BJ (cell line): ENCODE data around the gene NFIA. TPM values are rescaled to one million over a fixed set of nuclear protein-coding genes. Genes with fewer than 3 reads are reported as not detected.

Experiments
- CTCF ChIA-PET: fragments of 350-600 bp; formaldehyde crosslinking; extraction: SDS; loops from one replicate; lab custom pipeline; 2021; ENCODE audit warnings: antibody characterized with exemption, inconsistent platforms; lab: Yijun Ruan, JAX
- POLR2A ChIA-PET: fragments of 300-600 bp; sonication (Branson Sonifier 250); formaldehyde crosslinking; extraction: SDS; loops from one replicate; lab custom pipeline; 2021; ENCODE audit warnings: antibody characterized with exemption; lab: Charles Lee
- DNase-seq: peaks from one replicate; pipeline ENCODE4 v3.0.0-alpha.2; 2011; ENCODE audit warnings: low read depth
- H3K27me3 ChIP-seq: 2 replicates; pipeline ENCODE4 v1.6.0; 2011; ENCODE audit warnings: low read length; ENCODE audit not compliant: control insufficient read depth, insufficient read depth
- H3K36me3 ChIP-seq: 2 replicates; pipeline ENCODE4 v1.5.1; 2011; ENCODE audit warnings: low read length; ENCODE audit not compliant: control insufficient read depth, insufficient read depth
- H3K4me3 ChIP-seq: 2 replicates; pipeline ENCODE4 v1.5.1; 2011; ENCODE audit warnings: low read depth, mild to moderate bottlenecking, control low read depth, low read length
- polyA plus RNA-seq: library from polyadenylated mRNA; depleted of rRNA; stranded (reverse); fragments of >200 nt; gene quantifications from 2 replicates; pipeline ENCODE4 v1.2.3, GENCODE V29; 2011
- TF ChIP-seq, protein P1 (sequence below): IDR thresholded peaks from 2 replicates; pipeline ENCODE4 v1.5.1; 2011; ENCODE audit warnings: low read depth, mild to moderate bottlenecking, control low read depth, inconsistent platforms, low read length, moderate library complexity; ENCODE audit not compliant: insufficient read depth

Gene NFIA
- polyA plus RNA-seq, 1 experiment: 4.5 TPM

GRCh38 chr1:61238359-61238665 is 156.0 kb downstream of the NFIA start:
- DNase-seq: no peak
- CTCF ChIA-PET: no interaction called here

GRCh38 chr1:61240878-61241277 is 158.5 kb downstream of the NFIA start:
- ChIA-PET POLR2A (no interaction called here), CTCF (no interaction called here)

More at GRCh38 chr1:61238359-61238665, 156.0 kb downstream of the NFIA start:
- TF ChIP-seq, protein P1, sequence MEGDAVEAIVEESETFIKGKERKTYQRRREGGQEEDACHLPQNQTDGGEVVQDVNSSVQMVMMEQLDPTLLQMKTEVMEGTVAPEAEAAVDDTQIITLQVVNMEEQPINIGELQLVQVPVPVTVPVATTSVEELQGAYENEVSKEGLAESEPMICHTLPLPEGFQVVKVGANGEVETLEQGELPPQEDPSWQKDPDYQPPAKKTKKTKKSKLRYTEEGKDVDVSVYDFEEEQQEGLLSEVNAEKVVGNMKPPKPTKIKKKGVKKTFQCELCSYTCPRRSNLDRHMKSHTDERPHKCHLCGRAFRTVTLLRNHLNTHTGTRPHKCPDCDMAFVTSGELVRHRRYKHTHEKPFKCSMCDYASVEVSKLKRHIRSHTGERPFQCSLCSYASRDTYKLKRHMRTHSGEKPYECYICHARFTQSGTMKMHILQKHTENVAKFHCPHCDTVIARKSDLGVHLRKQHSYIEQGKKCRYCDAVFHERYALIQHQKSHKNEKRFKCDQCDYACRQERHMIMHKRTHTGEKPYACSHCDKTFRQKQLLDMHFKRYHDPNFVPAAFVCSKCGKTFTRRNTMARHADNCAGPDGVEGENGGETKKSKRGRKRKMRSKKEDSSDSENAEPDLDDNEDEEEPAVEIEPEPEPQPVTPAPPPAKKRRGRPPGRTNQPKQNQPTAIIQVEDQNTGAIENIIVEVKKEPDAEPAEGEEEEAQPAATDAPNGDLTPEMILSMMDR: no peak
- no peak overlapping the region for H3K4me3 ChIP-seq
- H3K36me3 ChIP-seq: no peaks in the 10 kb centered on the region
- POLR2A ChIA-PET: no interaction called here
- no peaks in the 10 kb centered on the region for H3K27me3 ChIP-seq

DNA sequence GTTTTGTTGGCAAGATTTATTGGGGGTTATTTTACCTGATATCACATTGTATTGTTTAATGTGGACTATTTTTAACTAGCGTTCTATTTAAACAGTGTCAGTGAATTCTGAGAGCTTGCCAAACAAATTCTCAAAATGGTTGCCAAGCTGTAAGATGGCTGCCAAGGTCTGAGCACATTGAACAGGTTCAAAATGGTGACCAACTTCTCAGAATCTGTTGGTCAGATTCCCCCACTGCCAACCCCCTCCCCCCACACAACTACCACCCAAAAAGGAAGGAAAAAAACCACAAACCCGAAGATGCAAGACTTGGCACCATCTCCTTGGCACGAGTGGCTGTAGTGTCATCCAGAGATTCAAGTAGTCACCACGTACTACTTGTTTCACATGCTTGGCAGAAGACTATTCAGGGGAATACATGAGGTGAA is 159.1 kb downstream of the NFIA start:
- ChIA-PET CTCF (no interaction called here), POLR2A (no interaction called here)
- H3K4me3 ChIP-seq: no peak overlapping the region
- no peaks in the 10 kb centered on the region for H3K36me3 ChIP-seq
- no peak for DNase-seq
- TF ChIP-seq, protein P1: no peak
- H3K27me3 ChIP-seq: no peaks in the 10 kb centered on the region

More at GRCh38 chr1:61240878-61241277, 158.5 kb downstream of the NFIA start:
- Histone ChIP-seq H3K4me3 (no peak overlapping the region), H3K36me3 (no peaks in the 10 kb centered on the region), H3K27me3 (no peaks in the 10 kb centered on the region)
- DNase-seq: no peak
- TF ChIP-seq, protein P1: no peak

DNA sequence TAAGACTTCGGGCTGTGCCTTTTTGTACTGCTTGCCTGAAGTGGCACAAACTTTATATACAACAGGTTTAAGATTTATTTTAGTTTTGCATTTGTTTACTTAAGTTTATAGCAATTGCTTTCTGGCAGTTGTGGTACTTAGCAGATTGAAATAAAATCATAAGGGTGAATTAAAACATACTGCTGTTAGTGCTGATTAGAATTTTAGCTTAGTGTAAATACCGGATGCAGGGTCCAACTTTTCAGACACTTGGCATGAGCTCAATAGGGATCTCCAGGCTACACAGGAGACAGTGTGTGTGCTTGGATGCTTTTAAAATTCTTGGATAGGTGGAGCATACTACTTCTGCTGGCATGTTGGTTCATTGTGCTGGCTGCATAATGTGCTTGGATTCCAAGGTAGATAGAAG is 159.6 kb downstream of the NFIA start:
- H3K4me3 ChIP-seq: no peak overlapping the region
- H3K27me3 ChIP-seq: no peaks in the 10 kb centered on the region
- ChIA-PET CTCF (no interaction called here), POLR2A (no interaction called here)
- DNase-seq: no peak
- TF ChIP-seq, protein P1: no peak
- no peaks in the 10 kb centered on the region for H3K36me3 ChIP-seq

DNA sequence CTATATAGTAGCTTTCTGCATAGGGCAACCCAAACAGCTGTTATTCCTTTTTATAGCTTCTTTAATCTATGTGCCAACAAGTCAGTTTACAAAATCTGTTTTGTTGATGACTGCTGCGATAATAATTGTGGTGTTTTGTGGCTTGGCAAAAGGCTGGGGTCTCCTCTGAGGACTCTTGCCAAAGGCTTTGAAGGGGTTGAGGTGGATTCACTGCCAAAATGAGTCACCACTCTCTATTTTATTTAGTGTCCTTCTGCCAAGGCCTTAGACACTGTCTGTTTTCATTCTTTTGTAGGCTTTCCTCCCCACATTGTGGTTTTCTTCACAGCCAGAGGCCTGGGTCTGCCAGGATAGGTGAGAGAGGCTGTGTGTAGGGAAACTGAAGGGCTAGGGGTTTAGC is 161.8 kb downstream of the NFIA start:
- H3K36me3 ChIP-seq: no peaks in the 10 kb centered on the region
- no peaks in the 10 kb centered on the region for H3K27me3 ChIP-seq
- ChIA-PET CTCF (no interaction called here), POLR2A (no interaction called here)
- no peak for DNase-seq
- TF ChIP-seq, protein P1: no peak
- H3K4me3 ChIP-seq: no peak overlapping the region
